ENCODE data around the gene TMPRSS11A.

The TMPRSS11A gene

GRCh38 chr4:67869580-67870190, 93.6 kb downstream of the TMPRSS11A start:
- DNase-seq (ENCODE audit: low read depth): no peak

- no peak for DNase-seq (ENCODE audit: low read depth)
Measured at GRCh38 chr4:67861513-67861912, 101.8 kb downstream of the TMPRSS11A start.

Measured in T-helper 22 cell (primary cell).